ENCODE results near the gene SPPL2C.

- no peak for TF ChIP-seq CTCF (IDR thresholded peaks at IDR 0.05; ENCODE audit: poor library complexity, severe bottlenecking)
- no peak for TF ChIP-seq POLR2AphosphoS5 (IDR thresholded peaks at IDR 0.05)
- no peak for TF ChIP-seq MXI1 (conservative IDR thresholded peaks at IDR 0.05; ENCODE audit: poor library complexity, severe bottlenecking)
- no peak for TF ChIP-seq RAD21 (conservative IDR thresholded peaks at IDR 0.05)
- TF ChIP-seq EZH2 (IDR thresholded peaks at IDR 0.05; ENCODE audit: borderline replicate concordance, insufficient read depth, low read length, poor library complexity, severe bottlenecking) = no peak
- TF ChIP-seq SMC3 (conservative IDR thresholded peaks at IDR 0.05; ENCODE audit: poor library complexity) = no peak
Observed at GRCh38 chr17:45814622-45815606, 29.8 kb upstream of the SPPL2C start.
